Measurements from ENCODE around the gene SPANXB1.
"Not testable (repeated sequence)": the region's sequence is repeated elsewhere in the genome, so short reads cannot be mapped to it uniquely, and the experiment has no call there.

Gene SPANXB1, protein sequence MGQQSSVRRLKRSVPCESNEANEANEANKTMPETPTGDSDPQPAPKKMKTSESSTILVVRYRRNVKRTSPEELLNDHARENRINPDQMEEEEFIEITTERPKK

DNA sequence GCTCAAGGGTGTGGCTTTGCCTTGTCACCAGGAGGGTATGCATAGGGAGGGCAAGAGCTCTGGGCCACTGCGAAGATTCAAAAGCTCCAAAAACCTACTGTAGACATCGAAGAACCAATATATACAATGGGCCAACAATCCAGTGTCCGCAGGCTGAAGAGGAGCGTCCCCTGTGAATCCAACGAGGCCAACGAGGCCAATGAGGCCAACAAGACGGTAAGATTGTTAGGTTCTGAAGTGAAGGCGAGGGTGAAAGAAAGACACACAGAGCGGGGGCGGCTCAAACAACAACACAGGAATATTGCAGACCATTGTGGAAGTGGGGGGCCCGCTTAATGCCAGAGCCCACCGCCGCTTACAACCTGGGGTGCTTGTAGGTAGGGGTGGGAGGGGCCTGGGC lies at the start of gene SPANXB1:
SPANXB1 (plus strand) TSS at position 27 of the 400 bp plus-strand sequence; CDS start at position 127, 100 bp downstream.
- DNase-seq: not testable (repeated sequence)

DNA sequence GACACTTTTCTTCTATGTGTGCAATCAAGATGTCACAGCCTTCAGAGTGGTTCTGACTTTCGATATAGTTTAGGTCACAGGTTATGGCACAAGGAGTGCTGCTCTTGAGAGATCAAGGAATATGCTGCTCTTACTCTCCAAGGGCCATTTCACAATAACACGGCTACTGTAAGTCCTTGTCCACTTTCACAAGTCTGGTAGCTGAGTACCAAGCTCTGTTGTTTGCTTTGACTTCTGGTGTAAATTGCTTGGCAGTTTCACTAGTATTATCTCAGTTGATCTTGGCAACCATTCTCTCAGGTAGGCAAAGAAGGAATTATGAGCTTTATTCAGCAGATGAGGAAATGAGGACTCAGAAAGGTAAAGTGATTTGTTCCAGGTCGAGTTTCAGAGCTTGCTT lies 35.4 kb upstream of the SPANXB1 start:
- DNase-seq: no peak

DNA sequence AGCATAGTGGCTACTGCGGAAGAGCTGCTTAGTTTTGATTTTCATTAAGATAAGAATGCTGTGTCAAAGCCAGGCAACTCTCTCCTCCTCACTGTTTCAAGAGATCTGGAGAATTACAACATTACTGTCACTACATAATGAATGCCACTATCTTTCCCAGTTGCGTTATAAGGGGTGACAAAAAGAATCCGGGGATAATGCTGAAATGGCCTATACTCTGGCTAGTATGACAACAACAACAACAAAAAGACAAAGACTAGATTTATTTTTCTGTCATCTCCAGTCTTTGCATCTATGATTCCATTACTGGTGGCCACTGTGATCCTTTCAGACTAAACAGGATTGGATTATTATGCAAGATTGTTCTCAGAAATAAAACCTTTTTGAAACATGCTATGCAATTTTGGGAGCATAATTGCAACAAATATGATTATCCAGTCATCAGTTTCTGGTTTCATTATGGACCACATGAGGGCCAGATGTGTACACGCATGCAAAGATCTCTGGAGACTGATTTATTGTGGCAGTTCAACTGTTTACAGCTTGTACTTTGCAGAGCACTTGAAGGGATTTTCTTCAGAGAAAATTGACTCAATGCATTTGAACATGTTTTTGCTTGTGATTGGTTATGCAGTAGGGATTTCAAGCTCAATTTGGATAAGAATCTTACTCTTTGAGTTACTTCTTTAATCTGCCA lies 31.1 kb upstream of the SPANXB1 start:
- DNase-seq: no peak

DNA sequence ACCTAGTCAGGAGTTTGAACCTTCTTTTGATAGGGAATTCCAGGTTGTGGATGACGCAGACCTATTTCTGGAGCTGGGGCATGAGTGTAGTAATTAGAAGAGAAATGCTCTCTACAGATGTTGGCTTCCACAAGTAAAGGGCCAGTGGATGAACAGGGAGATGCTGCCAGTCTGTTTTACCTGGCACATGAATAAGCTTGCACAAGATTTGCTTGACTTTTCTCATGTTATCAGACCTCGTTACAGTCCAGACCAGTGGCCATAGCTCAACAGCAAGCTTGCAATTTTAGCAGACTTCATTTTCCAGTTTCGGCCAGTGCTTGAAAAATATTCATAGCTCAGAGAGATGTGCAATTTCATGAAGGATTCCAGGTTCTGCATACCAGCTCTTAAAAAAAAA lies 26.9 kb upstream of the SPANXB1 start:
- no peak for DNase-seq

DNA sequence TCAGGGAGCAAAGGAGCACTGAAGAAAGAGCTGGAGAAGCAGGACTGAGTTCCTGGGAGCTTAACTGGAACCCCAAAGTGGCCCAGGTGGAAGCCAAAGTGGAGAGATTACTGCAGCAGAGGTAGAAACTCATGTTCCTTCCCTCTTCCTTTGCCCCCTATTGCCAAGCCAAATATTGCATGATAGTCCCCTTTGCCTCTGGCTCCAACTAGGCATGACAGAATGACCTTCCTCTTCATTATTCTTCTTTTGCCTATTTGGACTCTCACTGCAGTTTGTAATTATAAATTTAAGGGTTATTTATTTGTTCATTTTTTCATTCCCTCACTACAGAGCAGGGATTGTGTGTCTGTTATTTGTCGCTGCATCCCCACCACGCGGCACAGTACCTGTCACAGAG lies 22.1 kb upstream of the SPANXB1 start:
- DNase-seq: no peak

DNA sequence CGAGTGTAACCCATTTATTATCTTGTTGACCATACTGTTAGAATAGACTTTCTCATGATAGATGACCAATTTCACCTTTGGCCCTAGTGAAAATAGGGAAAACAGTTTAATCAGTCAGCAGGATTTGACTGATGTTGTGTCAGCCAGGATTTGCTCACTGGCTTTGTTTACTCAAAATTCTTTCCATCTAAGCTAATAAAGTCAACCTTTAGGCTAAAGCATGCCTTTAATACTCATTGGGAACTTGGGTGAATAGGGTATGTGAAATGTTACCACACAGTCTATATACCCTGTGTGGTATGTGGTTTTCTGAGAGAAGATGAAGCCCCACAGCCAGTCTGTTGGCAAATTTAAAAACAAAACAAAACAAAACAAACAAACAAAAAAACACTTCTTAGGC lies 18.7 kb upstream of the SPANXB1 start:
- DNase-seq: no peak

DNA sequence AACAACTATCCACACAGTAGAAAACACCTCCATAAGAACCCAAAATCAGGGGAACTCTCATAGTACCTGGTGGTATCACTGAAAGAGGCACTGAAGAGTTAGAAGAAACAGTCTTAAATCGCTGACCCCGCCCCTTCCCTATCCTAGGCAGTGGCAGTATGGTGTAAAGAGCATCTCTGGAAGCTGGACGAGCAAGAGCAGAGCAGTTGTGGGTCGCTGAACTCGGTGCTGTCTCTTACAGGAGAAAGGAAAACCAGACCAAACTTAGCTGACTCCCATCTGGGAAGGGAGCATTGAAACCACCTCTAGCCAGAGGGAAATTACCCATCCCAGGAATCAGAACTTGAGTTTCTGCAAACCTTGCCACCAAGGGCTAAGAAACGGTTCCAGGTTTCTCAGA lies 2.8 kb downstream of the SPANXB1 start:
- DNase-seq: not testable (repeated sequence)

DNA sequence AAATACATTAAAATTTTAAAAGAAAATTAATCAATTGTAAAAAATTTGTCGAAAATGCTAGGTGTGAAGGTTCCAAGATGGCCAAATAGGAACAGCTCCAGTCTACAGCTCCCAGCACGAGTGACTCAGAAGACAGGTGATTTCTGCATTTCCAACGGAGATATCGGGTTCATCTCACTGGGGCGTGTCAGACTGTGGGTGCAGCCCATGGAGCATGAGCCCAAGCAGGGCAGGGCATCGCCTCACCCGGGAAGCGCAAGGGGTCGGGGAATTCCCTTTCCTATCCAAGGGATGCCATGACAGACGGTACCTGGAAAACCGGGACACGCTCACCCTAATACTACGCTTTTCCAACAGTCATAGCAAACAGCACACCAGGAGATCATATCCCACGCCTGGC lies 41.9 kb downstream of the SPANXB1 start:
- not testable (repeated sequence) for DNase-seq

DNA sequence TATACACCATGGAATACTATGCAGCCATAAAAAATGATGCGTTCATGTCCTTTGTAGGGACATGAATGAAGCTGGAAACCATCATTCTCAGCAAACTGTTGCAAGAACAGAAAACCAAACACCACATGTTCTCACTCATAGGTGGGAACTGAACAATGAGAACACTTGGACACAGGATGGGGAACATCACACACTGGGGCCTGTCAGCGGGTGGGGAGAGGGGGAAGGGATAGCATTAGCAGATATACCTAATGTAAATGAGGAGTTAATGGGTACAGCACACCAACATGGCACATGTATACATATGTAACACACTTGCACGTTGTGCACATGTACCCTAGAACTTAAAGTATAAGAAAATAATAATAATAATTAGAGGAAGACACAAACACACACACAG lies 47.5 kb downstream of the SPANXB1 start:
- DNase-seq: not testable (repeated sequence)

DNA sequence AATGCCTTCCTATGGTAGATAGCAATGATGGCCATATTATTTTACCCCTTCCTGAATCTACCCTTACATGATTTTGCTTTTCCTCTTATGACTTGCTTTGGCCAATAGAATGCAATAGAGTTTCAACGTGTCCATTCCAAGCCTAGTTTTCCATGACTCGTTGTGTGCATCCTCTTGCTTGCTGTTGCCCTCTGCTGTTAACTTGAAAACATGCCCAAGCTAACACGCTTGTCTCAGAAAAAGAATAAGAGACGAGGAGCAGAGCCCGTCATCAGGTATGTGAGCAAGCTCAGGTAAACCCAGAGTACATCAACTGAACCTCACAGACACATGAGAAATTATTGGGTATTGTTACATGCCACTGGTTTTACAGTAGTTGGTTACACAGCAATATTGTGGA lies 49.7 kb downstream of the SPANXB1 start:
- DNase-seq: not testable (repeated sequence)

Data from stimulated activated CD4-positive, alpha-beta T cell treated with anti-CD3 and anti-CD28 coated beads, Interleukin-4, amount 100 ng/mL, for 4 hours (primary cell).